Neural progenitor cell (in vitro differentiated cells): ENCODE results near the gene IL21. TPM values are rescaled to one million over a fixed set of nuclear protein-coding genes. Genes with fewer than 3 reads are reported as not detected.

Experiments used
- DNase-seq: peaks from one replicate; pipeline ENCODE4 v3.0.0-alpha.2; 2016; ENCODE audit warnings: low spot score
- H2AFZ ChIP-seq: fragments of 200-600 bp; sonication (generic); replicated peaks from 2 replicates; pipeline ENCODE4 v1.6.1; 2016; ENCODE audit warnings: antibody characterized with exemption
- H3F3A ChIP-seq: fragments of 200-600 bp; sonication (generic); 2 replicates; pipeline ENCODE4 v1.6.1; 2016; ENCODE audit warnings: antibody characterized with exemption, low read depth
- H3K27ac ChIP-seq: fragments of 200-600 bp; sonication (generic); 2 replicates; pipeline ENCODE4 v1.5.1; 2016; ENCODE audit warnings: mild to moderate bottlenecking
- H3K27me3 ChIP-seq: fragments of 200-600 bp; sonication (generic); 2 replicates; pipeline ENCODE4 v1.6.1; 2016; ENCODE audit warnings: mild to moderate bottlenecking, moderate library complexity
- H3K36me3 ChIP-seq: fragments of 200-600 bp; sonication (generic); 2 replicates; pipeline ENCODE4 v1.5.1; 2016
- H3K4me1 ChIP-seq: fragments of 200-600 bp; sonication (generic); 2 replicates; pipeline ENCODE4 v1.6.1; 2016; ENCODE audit warnings: mixed run types
- H3K4me2 ChIP-seq: fragments of 200-600 bp; sonication (generic); 2 replicates; pipeline ENCODE4 v1.6.1; 2016
- H3K4me3 ChIP-seq: fragments of 200-600 bp; sonication (generic); 2 replicates; pipeline ENCODE4 v1.5.1; 2016
- H3K79me2 ChIP-seq: fragments of 200-600 bp; sonication (generic); 2 replicates; pipeline ENCODE4 v1.6.1; 2016; ENCODE audit warnings: low read depth
- H3K9ac ChIP-seq: fragments of 200-600 bp; sonication (generic); 2 replicates; pipeline ENCODE4 v1.6.1; 2016
- H3K9me3 ChIP-seq: fragments of 200-600 bp; sonication (generic); 2 replicates; pipeline ENCODE4 v1.5.1; 2016; ENCODE audit warnings: low read depth
- H4K20me1 ChIP-seq: fragments of 200-600 bp; sonication (generic); 2 replicates; pipeline ENCODE4 v1.6.1; 2016; ENCODE audit warnings: low read depth
- H3K27ac Mint-ChIP-seq: 3 replicates; pipeline ENCODE4 v1.8.0; 2021; ENCODE audit warnings: mixed read lengths
- H3K27me3 Mint-ChIP-seq: 2 replicates; pipeline ENCODE4 v1.8.0; 2022; ENCODE audit warnings: low read depth, mild to moderate bottlenecking, inconsistent platforms, moderate library complexity, mixed read lengths; ENCODE audit not compliant: insufficient read depth
- H3K36me3 Mint-ChIP-seq: 3 replicates; pipeline ENCODE4 v1.8.0; 2021; ENCODE audit warnings: mixed read lengths
- H3K4me1 Mint-ChIP-seq: 3 replicates; pipeline ENCODE4 v1.8.0; 2021; ENCODE audit warnings: mixed read lengths
- H3K4me3 Mint-ChIP-seq: 3 replicates; pipeline ENCODE4 v1.8.0; 2021; ENCODE audit warnings: mild to moderate bottlenecking, moderate library complexity, mixed read lengths
- H3K9me3 Mint-ChIP-seq: 3 replicates; pipeline ENCODE4 v1.8.0; 2020; ENCODE audit warnings: mixed read lengths
- CTCF ChIP-seq: fragments of 200-600 bp; sonication (generic); IDR thresholded peaks from 2 replicates; pipeline ENCODE4 v1.5.1; 2017; ENCODE audit warnings: antibody characterized with exemption, mild to moderate bottlenecking
- EZH2 ChIP-seq: fragments of 200-600 bp; sonication (generic); IDR thresholded peaks from 2 replicates; pipeline ENCODE4 v1.6.1; 2017; ENCODE audit warnings: antibody characterized with exemption, mild to moderate bottlenecking, moderate library complexity
- EZH2phosphoT487 ChIP-seq: fragments of 200-600 bp; sonication (generic); IDR thresholded peaks from 2 replicates; pipeline ENCODE4 v1.6.1; 2017; ENCODE audit warnings: antibody characterized with exemption
- total RNA-seq: library from RNA; depleted of rRNA; stranded (reverse); fragments of >200 nt; gene quantifications from 2 replicates; pipeline ENCODE4 v1.2.3, GENCODE V29; 2015; ENCODE audit warnings: low replicate concordance

The IL21 gene
- total RNA-seq, 1 donor from 2014 or later = not detected

DNA sequence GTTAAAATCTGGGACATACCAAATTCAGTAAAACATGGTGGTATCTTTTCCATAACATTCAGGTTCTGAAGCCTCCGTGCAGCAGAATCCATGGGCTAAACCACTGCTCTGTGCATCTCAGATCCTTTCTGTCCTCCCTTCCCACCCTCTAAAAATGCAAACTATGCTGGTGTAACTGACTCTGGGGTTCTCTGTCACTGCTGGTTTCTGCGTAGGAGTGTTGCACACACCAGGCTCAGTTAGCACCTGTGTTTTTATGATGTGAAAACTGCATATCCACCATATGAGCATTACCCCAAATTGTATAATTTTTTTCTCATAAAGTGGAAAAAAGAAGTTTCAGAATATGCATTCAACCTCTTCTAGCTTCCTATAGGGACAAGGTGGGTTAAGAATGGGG is 22.4 kb upstream of the IL21 start:
- TF ChIP-seq CTCF (no peak), EZH2phosphoT487 (no peak), EZH2 (no peak)
- Histone ChIP-seq H3K9me3 (no peaks in the 10 kb centered on the region), H4K20me1 (no peaks in the 10 kb centered on the region), H3K79me2 (no peaks in the 10 kb centered on the region), H3K36me3 (no peaks in the 10 kb centered on the region), H2AFZ (no peak overlapping the region), H3K4me3 (no peak overlapping the region), H3K27me3 (no peaks in the 10 kb centered on the region), H3K27ac (no peak overlapping the region), H3F3A (no peaks in the 10 kb centered on the region), H3K9ac (no peak overlapping the region), H3K4me1 (no peaks in the 10 kb centered on the region), H3K4me2 (no peak overlapping the region)
- Mint-ChIP-seq H3K4me1 (no peaks in the 10 kb centered on the region), H3K27ac (no peak overlapping the region), H3K36me3 (no peaks in the 10 kb centered on the region), H3K9me3 (no peaks in the 10 kb centered on the region), H3K4me3 (no peak overlapping the region), H3K27me3 (no peaks in the 10 kb centered on the region)
- no peak for DNase-seq

DNA sequence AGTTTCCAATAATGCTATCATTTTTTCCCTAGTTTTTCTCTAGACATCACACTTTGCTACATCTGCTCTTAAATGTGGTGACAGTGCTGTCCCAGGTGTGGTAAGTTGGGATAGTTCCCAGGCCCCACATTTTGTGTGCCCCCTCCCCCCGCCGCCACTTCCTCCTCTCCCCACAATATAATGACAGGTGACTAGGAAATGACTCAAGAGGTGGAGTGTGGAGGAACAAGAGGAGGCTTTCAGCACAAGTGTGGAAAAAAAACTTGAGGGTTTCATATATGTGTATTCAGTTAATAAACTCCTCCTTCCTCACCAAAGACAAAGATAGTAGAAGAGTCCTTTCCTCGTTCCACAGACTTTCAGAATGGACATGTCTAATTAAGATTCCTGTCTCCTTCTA is 18.3 kb upstream of the IL21 start:
- H3K4me3 ChIP-seq = no peak overlapping the region
- no peaks in the 10 kb centered on the region for H4K20me1 ChIP-seq

DNA sequence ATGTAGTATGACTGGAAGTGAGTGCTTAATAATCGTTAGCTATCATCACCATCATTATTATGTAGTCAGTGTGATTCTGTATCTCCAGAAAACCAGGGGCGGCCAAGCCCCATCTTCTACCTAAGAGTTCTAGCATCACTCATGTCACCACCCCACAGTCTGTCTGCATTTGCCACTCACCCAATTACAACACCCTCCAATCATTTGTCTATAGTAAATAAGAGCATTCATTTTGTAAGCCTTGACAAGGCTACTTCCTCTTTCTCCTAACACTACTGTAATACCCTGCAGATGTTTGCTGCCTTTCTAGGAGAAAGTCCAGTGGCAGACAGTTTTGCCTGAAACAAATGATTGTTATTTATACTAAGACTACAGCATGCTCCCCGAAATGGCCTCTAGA is 15.8 kb upstream of the IL21 start:
- Mint-ChIP-seq H3K4me3 (no peak overlapping the region), H3K9me3 (no peaks in the 10 kb centered on the region), H3K27me3 (peaks cover 3% of the 10 kb centered on the region), H3K36me3 (no peaks in the 10 kb centered on the region), H3K27ac (no peak overlapping the region), H3K4me1 (no peaks in the 10 kb centered on the region)
- no peak overlapping the region for H3K4me3 ChIP-seq
- H2AFZ ChIP-seq = no peak overlapping the region
- TF ChIP-seq EZH2phosphoT487 (no peak), CTCF (no peak), EZH2 (no peak)
- H3K27me3 ChIP-seq = no peaks in the 10 kb centered on the region
- H3K36me3 ChIP-seq = no peaks in the 10 kb centered on the region
- H3K9ac ChIP-seq = no peak overlapping the region
- H3K9me3 ChIP-seq = no peaks in the 10 kb centered on the region
- no peaks in the 10 kb centered on the region for H3K4me1 ChIP-seq
- no peak for DNase-seq
- no peak overlapping the region for H3K27ac ChIP-seq
- no peaks in the 10 kb centered on the region for H4K20me1 ChIP-seq
- no peaks in the 10 kb centered on the region for H3K79me2 ChIP-seq
- H3K4me2 ChIP-seq = no peak overlapping the region
- no peaks in the 10 kb centered on the region for H3F3A ChIP-seq

More for the DNA sequence above, 18.3 kb upstream of the IL21 start:
- Mint-ChIP-seq H3K4me3 (no peak overlapping the region), H3K9me3 (no peaks in the 10 kb centered on the region), H3K27ac (no peak overlapping the region), H3K4me1 (no peaks in the 10 kb centered on the region), H3K36me3 (no peaks in the 10 kb centered on the region), H3K27me3 (no peaks in the 10 kb centered on the region)
- Histone ChIP-seq H3K79me2 (no peaks in the 10 kb centered on the region), H3K4me2 (no peak overlapping the region), H3K27ac (no peak overlapping the region), H3K4me1 (no peaks in the 10 kb centered on the region), H3F3A (no peaks in the 10 kb centered on the region), H2AFZ (no peak overlapping the region), H3K27me3 (no peaks in the 10 kb centered on the region), H3K9me3 (no peaks in the 10 kb centered on the region), H3K9ac (no peak overlapping the region), H3K36me3 (no peaks in the 10 kb centered on the region)
- TF ChIP-seq EZH2 (no peak), EZH2phosphoT487 (no peak)
- no peak for DNase-seq

GRCh38 chr4:122635205-122635604 is 14.3 kb upstream of the IL21 start:
- Histone ChIP-seq H3K9ac (no peak overlapping the region), H3K4me3 (no peak overlapping the region), H3K9me3 (no peaks in the 10 kb centered on the region), H2AFZ (no peak overlapping the region), H3K4me1 (no peaks in the 10 kb centered on the region), H3K36me3 (no peaks in the 10 kb centered on the region), H3K4me2 (no peak overlapping the region), H4K20me1 (no peaks in the 10 kb centered on the region), H3K27me3 (no peaks in the 10 kb centered on the region), H3K79me2 (no peaks in the 10 kb centered on the region), H3F3A (no peaks in the 10 kb centered on the region), H3K27ac (no peak overlapping the region)
- TF ChIP-seq EZH2phosphoT487 = no peak
- no peak for TF ChIP-seq CTCF
- no peak for TF ChIP-seq EZH2
- DNase-seq = no peak
- H3K27ac Mint-ChIP-seq = no peak overlapping the region
- no peaks in the 10 kb centered on the region for H3K4me1 Mint-ChIP-seq
- H3K4me3 Mint-ChIP-seq = no peak overlapping the region
- peaks cover 3% of the 10 kb centered on the region for H3K27me3 Mint-ChIP-seq
- no peaks in the 10 kb centered on the region for H3K36me3 Mint-ChIP-seq
- no peaks in the 10 kb centered on the region for H3K9me3 Mint-ChIP-seq
